GM06990 (cell line): Measurements from ENCODE around the gene NOTO.

ENCODE experiments used
- DNase-seq: peaks from one replicate; pipeline ENCODE4 v3.0.0-alpha.2; 2011; ENCODE audit not compliant: insufficient read length; ENCODE audit errors: extremely low read depth
- H3K27me3 ChIP-seq: replicated peaks from 2 replicates; pipeline ENCODE4 v1.6.0; 2011; ENCODE audit warnings: low read length; ENCODE audit not compliant: control insufficient read depth, insufficient read depth
- H3K36me3 ChIP-seq: 2 replicates; pipeline ENCODE4 v1.5.1; 2011; ENCODE audit warnings: low read length; ENCODE audit not compliant: control insufficient read depth, insufficient read depth
- H3K4me3 ChIP-seq: replicated peaks from 2 replicates; pipeline ENCODE4 v1.5.1; 2011; ENCODE audit warnings: low read depth, mild to moderate bottlenecking, control low read depth, low read length
- CTCF ChIP-seq: IDR thresholded peaks from 2 replicates; pipeline ENCODE4 v1.5.1; 2011; ENCODE audit warnings: low read length, control low read depth, mild to moderate bottlenecking, inconsistent platforms; ENCODE audit not compliant: insufficient read depth, poor library complexity, severe bottlenecking

Gene NOTO

GRCh38 chr2:73258913-73259215 is 56.5 kb downstream of the NOTO start:
- Histone ChIP-seq H3K27me3 (no peaks in the 10 kb centered on the region), H3K36me3 (peaks cover 32% of the 10 kb centered on the region), H3K4me3 (no peak overlapping the region)
- TF ChIP-seq CTCF = no peak
- no peak for DNase-seq

GRCh38 chr2:73259276-73259675 is 56.9 kb downstream of the NOTO start:
- peaks cover 33% of the 10 kb centered on the region for H3K36me3 ChIP-seq
- H3K27me3 ChIP-seq = no peaks in the 10 kb centered on the region
- TF ChIP-seq CTCF = no peak
- H3K4me3 ChIP-seq = no peak overlapping the region
- no peak for DNase-seq

DNA sequence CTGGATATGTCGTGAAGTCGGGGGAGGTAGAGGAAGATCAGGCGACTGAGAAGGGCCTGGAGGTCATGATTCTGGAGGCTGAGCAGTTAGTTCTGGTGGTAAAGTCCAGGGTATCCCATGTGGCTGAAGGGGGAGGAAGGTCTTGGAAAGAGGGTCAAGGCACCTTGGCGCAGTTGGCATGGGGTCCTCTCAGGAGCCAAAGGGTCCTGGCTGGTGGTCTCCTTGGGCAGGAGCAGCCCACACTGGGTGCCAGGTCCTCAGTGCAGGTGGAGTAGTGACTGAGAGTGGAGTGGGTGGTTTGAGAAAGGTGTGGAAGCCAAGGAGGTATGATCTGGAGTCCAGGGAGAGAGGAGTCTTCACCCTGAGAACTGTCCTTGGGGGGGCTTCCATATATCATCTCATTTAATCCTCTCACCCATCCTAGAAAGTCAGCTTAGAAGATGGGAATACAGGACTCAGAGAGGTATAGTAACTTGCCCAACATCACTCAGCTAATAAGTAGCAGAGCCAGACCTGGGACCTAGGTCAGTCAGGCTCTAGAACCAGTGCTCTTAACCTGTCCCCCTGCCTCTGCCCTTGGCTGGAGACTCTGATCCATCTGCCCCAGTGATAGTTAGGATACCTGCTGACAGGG is 57.4 kb downstream of the NOTO start:
- no peak for DNase-seq
- peaks cover 33% of the 10 kb centered on the region for H3K36me3 ChIP-seq
- no peak overlapping the region for H3K4me3 ChIP-seq
- no peaks in the 10 kb centered on the region for H3K27me3 ChIP-seq
- TF ChIP-seq CTCF = no peak

DNA sequence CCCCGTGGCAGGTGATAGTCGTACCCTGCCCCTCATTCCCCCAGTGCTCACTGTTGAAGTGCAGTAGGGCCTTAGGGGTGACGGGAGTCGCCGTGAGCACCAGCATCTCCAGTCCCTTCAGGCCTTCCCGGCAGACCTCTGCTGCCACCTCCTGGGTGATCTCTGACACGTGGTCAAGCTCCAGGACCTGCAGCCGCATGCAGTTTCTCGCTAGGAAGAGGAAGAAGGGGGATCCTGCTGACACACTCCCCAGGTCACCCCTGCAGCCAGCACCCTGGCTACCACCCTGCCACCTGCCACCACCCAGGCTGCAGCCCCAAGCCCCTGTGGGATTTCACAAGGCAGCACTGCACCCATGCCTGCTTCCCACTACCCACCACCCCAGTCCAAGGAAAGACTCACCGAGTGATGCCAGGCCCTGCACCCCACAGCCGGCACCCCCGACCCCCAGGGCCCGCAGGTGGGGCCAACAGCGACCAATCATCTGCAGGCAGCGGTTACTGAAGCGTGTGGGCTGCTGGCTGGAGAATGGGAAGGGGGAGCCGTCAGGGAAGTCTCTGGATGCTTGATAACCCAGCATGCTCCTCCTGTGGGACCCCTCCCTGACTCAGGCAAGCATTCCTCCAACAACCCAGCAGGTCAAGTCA is 58.1 kb downstream of the NOTO start:
- H3K4me3 ChIP-seq = no peak overlapping the region
- peaks cover 31% of the 10 kb centered on the region for H3K36me3 ChIP-seq
- H3K27me3 ChIP-seq = no peaks in the 10 kb centered on the region
- no peak for DNase-seq
- TF ChIP-seq CTCF = peak; percentile 46
